Suppressor macrophage (primary cell): ENCODE results near the gene POC1B.
A peak's percentile ranks its signal among the peaks of the same experiment; 100 is the strongest.

Source experiments
- DNase-seq, 4 experiments: peaks; one replicate each; pipeline ENCODE4 v3.0.0-alpha.2; 2020 to 2022

Gene POC1B

DNA sequence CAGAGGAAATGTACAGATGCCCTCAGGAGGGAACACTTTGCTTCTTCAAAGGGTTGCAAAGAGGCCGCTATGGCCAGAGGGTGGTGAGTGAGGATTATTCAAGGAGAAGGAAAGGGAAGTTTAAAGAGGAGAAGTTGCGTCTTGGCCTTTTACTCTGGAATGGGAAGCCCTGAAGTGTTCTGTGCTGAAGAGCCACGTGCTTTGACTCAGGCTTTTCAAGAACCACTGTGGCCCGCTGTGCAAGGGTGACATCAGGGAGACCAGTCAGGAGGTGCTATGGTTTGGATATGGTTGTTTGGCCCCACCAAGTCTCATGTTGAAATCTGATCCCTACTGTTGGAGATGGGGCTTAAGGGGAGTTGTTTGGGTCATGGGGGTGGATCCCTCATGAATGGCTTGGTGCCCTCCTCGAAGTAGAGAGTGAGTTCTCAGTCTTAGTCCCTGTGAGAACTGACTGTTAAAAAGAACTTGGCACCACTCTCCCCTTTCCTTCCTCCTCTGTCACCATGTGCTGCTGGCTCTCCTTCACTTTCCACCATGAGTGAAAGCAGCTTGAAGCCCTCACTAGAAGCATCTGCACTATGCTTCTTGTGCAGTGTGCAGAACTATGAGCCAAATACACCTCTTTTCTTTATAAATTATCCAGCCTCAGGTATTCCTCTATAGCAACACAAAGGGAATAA, 107.5 kb downstream of the POC1B start:
- DNase-seq, result peak; percentile 84 to 95 (median 92)

DNA sequence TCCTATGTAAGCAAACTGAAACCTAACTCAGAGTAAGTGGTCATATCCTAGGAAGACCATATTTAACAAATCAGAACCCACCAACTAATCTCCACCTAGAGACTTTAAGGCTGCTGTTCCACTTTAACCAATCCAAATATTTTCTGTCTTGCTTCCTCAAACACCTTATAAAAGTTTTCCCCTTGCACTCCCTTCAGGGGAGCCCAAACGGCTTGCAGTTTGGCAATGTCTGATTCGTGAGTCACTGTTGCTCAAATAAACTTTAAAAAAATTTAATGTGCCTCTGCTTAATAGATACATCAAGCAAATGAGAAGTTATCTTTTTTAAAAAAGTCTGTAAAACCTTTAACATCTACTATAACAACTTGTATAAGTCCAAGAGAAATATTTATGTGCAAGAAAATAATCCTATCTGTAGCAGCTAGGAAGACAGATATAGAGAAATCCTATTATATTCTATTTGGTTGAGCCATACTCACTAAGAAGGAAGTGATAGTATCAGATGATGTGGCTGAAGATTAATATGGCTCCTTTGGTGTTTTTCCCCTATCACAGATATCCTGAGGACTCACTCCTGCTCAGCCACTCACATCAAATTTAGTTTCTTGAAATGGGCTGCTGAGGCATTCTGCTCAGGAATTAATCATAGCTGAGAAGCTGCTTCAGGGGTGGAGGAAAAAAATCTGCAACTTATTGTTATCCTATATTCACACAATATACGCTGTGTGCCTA, 108.4 kb downstream of the POC1B start:
- DNase-seq, result peak in 3 of 4 experiments; percentile 46 to 61 (median 46)

DNA sequence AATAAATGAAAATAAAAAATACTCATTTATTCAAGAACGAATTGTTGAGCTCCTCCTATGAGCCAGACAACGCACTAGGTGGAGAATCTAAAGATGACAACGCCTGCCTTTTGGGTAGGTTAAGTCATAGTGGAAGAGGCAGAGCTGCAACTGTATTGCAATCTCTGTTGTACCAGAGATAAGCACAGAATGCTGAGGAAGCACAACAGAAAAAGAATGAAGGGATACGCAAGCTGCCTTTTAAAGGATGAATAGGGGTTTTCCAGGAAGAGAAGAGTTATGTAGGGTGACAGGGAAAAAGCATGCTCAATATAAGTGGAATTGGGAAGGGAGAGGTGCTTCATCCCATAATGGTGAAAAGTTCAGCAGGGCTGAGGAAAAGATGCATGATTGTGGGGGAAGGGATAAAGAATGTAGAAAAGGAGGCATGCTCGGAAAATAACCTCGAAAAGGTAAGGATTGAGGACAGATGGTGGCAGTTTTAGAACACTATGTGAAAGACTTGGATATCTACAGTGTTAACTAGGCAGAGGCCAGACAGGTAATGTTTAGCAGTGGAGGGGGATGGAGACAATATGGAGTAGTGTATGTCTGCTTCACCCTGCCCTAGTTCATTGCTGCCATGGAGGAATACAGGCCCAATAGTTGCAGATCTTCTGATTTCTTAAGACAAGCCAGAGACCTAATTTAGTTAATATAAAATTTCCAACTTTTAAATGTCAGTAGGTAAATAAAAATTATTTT, 109.6 kb downstream of the POC1B start:
- no peak for DNase-seq

DNA sequence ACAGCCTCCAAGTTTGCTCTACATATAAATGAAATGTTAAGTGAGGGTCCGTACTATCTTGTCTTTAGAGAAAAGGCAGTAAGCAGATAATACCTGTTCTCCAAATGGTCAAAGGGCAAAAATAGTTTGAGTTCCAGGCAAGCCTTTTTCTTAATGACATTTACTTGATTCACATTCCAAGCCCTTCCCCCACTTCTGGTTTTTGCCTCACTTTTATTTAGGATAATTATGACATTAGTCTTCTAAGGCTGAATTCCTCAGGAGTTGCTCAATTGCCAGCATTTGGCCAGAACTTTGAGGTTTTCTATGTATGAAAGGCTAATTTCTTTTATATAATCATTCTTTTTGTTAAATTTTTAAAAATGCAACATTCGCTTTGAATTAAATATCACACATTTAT, 111.0 kb downstream of the POC1B start:
- no peak for DNase-seq

DNA sequence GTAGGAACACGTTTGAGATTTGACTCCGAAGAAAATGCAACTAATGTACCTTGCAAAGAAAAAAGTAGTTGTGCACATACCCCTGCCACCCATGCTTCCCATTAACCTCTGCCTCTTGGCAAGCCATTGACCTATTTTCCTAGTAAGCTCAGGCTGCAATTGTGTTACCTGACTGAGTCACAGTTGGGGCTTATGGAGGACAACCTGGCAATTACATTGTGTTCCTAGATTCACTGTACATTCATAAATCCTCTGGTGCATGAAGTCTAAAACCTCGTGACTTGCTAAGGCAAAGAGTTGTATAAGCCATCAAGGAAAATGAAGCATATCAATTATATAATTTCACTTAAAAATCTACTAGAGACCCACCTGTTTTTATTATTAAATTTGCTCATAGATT, 111.5 kb downstream of the POC1B start:
- DNase-seq, result no peak

DNA sequence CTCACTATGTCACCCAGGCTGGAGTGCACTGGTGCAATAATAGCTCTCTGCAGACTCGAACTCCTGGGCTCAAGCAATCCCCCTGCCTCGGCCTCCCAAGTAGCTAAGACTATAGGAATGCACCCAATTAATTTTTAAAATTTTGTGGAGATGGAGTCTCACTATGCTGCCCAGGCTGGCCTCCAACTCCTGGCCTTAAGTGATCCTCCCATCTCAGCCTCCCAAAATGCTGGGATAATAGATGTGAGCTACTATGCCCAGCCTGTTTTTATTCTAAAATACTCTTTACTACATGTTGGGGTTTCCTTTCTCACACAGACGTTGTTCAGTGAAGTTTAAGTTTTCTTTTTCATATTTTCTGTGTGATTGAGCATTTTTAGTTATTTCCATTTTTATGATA, 112.6 kb downstream of the POC1B start:
- no peak for DNase-seq

DNA sequence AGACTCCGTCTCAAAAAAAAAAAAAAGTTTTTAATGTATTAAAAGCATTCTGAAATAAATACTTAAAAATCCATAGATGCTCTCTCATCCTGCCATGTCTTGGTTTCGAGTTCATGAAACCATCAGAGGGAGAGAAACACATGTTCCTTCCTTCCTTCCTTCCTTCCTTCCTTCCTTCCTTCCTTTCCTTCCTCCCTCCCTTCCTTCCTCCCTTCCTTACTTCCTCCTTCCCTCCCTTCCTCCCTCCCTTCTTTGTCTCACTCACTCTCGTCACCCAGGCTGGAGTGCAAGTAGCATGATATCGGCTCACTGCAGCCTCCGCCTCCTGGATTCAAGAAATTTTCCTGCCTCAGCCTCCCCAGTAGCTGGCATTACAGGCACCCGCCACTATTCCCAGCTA, 113.2 kb downstream of the POC1B start:
- DNase-seq, result no peak

DNA sequence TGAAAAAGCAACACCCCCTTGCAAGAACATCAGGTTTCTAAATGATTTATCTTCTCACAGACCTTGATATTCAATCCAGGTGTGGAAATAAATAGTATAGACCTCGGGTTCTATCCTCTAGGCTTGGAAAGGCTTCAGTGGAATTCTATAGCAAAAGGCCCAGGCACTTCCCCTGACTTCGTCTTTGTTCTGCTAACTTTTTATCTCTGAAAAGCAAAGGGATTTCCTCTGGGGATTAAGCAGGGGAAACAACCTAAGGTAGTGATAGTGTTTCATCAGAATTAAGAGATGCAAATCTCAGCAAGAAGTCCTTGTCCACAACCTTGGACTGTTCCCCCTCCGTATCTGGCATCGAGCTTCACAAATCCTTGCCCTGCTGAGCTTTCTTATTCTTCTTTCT, 114.0 kb downstream of the POC1B start:
- no peak for DNase-seq

DNA sequence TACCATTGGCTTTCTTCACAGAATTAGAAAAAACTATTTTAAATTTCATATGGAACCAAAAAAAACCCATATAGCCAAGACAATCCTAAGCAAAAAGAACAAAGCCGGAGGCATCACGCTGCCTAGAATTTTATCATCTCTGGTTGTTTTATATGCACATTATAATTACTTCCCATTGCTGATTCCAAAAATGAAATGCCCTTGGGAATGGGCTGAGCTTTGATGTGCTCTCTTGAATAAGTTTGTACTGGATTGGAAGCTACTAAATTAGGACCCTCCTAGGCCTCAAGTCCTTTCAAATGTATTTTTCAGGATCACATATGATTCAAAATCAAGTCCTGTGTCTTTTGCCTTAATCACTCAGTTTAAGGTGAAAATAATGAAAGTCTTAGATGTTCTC, 114.6 kb downstream of the POC1B start:
- DNase-seq, result no peak

DNA sequence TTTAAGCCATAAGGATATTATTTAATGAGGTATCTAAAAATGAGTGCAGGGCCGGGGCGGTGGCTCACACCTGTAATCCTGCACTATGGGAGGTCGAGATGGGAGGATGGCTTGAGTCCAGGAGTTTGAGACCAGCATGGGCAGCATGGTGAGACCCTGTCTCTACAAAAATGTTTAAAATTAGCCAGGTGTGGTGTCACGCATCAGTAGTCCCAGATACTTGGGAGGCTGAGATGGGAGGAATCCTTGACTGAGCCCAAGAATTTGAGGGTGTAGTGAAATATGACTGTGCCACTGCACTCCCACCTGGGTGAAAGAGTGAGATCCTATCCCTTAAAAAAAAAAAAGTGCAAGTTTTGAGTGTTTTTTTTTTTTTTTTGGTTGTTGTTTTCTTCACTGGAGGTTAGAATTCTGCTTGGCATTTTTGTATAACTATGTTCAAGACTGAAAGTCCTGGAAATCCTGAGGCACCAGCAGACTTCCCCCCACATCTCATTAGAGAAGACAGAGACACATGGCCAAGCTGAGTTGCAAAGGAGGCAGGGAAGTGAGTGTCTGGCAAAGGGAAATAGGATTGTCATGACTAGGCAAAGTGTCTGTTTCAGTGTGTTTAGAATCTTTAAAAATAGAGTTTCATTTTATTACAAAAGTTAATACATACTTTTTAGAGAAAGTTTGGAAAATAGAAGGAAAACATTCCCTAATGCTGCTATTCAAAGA, 120.1 kb downstream of the POC1B start:
- peak; percentile 48 to 77 (median 68) for DNase-seq

DNA sequence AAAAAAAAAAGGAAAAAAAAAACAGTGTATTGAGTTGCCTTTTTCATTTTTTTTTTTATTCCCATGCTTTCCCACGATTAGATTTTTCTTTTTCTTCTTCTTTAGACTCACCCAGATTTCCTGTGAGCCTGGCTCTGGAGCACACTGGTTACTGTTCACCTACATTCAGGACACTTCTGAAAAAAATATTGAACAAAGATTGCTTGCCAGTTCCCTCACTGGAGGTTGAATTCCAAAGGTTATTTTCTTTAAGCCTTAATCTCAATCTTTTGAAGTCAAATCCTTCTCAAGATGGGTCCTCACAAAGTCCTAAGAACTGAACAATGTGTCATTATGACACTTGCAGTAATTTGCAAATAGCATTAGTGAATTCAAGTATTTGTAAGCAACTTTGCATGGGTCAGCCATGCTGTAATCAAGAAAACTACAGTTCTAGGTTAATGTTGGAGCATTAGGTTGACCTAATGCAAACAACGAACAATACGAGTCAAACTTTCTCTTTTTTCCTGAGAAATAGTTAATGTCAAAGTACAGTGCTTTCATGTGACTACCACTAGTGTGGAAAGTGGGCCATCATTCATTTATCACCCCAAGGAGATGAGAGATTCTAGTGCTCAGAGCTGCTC, 124.3 kb downstream of the POC1B start:
- no peak for DNase-seq

DNA sequence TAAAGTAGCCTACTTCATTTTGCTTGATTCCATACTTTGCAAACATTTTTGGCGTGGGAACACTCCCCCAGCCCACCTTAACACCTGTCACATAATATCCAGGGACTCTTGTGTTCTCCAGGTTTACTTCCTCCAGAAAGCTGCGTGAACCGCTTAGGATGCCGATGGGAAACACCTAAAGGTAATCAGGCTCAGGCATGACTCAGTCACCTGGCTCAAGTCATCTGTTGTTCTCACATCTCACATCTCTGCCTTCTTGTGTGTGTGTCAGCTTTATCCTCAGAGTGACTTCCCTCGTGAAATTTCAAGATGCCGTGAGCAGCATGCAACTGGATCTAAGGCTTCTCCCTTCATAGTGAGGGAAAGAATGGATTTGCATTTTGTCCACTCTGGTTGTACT, 125.4 kb downstream of the POC1B start:
- no peak for DNase-seq

DNA sequence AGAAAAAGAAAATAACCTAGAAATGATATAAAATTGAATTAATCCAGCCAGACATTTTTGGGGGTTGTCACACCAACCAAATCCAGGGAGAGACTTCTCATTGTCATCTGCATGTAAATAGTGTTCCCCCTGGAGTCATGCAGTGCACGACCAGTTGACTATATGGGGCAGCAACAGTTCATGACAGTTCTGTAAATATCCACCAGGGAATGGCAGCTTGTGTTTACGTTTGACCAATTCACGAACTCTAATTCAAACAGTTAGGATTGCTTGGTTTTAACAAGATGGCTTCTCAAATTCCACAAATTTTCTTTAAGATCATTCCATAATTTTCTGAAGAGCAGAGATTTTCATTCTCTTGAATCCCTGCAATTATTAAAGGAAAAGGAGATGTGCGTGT, 130.1 kb downstream of the POC1B start:
- no peak for DNase-seq

DNA sequence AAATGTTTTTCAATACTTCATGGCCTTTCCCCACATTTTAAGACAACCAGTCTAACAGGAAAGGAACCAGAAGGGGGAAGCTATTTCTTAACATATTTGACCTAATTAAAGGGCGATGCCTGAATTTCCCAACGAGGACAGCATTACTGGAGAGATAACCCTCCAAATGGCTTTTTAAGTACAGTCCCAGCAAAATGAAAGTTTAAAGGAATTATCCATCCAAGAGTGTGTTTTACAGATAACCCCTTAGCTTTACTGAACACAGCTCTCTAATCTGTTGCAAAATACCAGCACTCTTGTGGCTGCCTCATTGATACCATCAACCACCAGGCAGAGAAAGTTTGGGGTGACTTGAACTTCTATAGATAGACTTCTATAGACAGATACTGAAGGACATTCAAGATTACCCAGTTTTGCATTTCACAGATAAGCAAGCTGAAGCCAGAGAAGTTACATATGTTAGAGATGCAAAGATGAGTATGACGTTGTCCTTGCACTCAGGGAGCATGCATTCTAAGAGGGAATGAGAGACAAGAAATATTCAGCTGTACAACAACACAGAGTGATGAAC, 132.2 kb downstream of the POC1B start:
- DNase-seq, result peak in 3 of 4 experiments; percentile 49 to 75 (median 68)

DNA sequence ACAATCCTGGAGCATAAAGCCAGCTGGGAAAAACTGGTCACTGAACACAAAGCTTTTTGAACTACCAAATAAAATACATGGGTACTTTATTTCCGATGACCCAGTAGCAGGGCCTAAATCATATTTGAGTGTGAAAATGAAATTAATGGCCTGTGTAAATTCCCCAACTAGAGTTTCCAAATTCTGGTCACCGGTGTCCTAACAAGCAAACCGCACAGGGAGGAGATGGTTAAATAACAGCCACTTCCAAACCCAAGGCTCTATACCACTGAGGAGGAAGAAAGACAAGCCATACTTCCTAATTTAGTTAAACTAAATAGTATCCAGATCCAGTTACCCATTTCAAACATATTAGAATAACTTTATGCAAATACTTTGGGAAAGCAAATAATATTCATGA, 133.5 kb downstream of the POC1B start:
- peak in 3 of 4 experiments; percentile 25 to 44 (median 34) for DNase-seq

DNA sequence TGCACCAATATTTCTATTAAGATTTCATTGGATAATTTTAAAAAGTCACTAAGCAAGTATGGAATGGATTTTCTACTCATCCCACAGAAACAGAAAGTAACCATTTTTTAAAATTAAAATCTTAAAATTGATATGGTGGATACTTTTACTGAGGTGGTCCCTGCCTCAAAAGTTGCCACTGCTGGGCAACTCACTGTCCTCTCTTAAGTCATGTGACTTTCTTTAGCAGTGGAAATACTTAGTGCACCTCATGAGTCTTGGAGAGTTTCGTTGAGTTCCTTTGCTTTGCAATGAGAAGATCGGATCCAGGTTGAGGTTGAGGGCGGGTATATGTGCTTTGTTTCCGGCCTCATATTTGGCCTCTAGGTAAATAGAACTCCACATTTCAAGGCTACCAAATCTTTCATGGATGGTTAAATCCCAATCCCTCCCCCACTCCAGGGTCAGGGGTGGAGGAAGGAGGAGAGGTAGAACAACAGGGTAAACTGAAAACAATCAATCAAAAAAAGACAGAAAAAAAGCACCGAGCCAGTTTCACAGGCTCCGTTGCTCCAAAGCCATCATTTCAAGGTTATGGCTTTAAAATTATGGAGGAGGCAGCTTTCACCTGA, 134.0 kb downstream of the POC1B start:
- DNase-seq, result no peak

DNA sequence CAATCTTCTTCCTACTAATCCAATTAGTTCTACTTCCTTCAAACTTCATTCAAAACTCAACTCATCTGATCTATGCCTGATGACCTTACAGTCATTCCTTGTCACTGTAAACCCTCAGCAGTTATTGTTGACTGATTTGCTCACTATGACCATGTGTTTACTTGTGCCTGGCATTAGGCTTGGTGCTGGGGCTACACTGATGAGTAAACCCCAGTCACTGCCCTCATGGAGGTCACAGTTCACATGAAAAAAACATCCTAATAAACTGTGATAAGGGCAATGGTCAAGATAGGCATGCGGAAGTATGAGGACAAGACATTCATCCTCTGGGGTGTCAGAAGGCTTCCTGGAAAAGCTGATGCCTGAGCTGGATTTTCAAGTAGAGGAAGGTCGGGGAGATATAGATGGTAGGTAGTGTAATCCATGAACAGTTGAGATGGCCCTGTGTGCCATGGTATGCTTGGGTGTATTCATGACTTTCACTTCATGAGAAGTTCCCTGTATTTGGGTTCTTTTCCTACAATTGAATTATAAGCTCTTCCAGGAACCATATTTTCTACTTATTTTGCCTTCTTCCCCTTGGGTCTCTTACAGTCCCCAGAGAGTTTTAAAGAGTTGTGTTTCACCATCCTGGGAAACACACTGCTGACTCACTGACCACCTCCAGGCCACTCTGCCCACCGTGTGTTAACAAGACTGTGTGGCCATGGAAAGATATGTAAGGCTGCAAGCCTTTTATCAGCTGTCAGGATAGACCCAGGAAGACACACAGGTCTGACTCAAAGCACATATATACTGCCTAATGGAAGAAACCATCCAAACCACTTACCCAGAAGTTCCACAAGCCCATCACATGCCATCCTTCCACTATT, 134.8 kb downstream of the POC1B start:
- peak; percentile 65 to 90 (median 79) for DNase-seq

DNA sequence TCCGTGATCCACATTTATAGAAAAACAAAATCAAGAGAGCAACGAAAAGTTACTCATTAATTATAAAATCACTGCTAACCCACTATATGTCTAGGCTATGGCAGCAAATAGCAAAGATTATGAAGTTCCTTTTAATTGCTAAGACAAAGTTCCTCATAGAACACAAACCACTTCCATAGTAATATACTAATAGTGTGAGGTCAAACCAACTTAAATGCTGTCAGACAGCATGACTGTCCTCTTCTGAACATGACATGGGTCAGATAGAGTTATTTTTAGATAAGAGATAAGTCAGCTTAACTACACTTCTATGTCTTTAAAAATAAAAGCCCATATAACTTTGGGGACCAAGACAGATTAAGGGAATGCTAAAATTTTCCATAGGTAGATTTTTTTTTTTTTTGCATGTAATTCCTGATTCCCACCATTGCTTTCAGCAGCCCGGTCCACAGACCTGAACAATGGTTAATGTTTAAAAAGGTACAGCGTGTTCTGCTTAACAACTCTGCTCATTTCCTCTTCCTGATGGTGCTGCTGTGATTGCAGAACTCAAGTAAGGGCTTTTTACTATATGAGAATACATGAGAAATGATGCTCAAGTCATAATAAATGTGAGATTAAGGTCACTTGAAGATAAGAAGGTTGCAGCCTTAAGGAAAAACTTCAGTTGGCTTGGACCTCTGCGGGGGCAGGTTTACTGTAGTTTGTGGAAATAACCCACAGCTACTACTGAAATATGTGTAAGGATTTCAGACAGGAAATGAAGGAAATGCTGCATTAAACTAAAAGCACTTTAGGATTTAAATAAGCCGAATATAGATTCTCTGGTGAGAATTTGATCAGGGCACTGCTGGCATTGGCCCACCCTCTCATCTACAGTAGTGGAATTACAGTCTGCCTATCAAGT, 135.8 kb downstream of the POC1B start:
- DNase-seq, result peak; percentile 34 to 89 (median 68)

DNA sequence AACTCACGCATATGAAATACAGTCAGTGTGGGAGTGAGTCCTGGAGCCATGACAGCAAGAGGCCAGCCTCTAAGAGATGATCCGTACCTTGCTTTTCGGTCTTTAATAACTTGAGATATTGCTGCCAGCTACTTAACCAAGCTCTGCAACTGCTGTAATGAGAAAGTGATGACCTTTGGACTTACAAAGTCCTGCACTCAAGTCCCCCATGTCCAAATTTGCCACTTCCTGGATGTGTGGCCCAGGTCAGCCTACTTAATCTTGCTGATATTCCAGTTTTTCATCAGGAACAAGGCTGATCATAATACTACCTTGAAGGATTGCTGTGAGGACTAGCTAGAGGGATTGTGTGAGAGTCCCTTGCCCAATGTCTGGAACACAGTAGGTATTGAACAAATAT, 139.7 kb downstream of the POC1B start:
- DNase-seq, result no peak

DNA sequence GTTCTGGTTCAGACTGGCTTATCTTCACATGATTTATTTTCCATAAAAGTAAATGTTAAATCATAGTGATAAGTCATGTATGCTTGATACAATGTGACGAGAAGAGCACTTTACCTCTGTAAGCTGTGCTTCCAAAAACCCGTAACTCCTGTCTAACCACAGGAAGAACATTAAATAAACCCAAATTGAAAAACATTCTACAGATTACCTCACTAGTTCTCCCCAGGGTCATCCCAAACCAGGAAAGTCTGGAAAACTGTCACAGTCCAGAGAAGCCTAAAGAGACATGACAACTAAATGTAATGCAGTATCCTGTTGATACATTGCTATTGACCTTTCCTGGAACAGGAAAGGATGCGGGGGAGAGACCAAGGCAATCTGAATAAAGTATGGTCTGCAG, 141.0 kb downstream of the POC1B start:
- no peak for DNase-seq
